VCaP (cell line): ENCODE measurements around the gene ZNF800.
A peak's percentile ranks its signal among the peaks of the same experiment; 100 is the strongest.
"Not testable (repeated sequence)": the region's sequence is repeated elsewhere in the genome, so short reads cannot be mapped to it uniquely, and the experiment has no call there.

Experiments
- H3K27ac ChIP-seq: fragments of 450-650 bp; 2 replicates; pipeline ENCODE4 v1.5.1; 2017
- TF ChIP-seq, protein P1 (sequence below): fragments of 450-650 bp; conservative IDR thresholded peaks from 2 replicates; pipeline ENCODE4 v1.5.1; 2017; ENCODE audit warnings: mild to moderate bottlenecking, moderate library complexity

ZNF800 gene

DNA sequence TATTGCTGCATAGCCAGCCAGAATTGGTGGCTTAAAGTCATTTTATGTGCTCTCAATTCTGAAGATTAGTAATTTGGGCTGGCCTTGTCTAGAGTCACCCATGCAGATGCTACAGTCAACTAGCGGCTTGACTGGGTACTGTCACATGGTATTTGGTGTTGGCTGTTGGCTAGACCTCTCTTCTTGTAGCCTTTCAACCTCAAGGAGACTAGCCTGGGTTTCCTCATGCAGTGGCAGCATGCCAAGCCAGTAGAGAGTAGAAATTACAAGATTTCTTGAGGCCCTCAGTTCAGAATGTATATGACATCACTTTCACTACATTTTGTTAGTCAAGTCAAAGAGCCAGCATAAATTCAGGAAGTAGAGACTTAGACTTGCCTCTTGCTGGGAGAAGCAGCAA, 3.7 kb upstream of the ZNF800 start:
- TF ChIP-seq, protein P1, sequence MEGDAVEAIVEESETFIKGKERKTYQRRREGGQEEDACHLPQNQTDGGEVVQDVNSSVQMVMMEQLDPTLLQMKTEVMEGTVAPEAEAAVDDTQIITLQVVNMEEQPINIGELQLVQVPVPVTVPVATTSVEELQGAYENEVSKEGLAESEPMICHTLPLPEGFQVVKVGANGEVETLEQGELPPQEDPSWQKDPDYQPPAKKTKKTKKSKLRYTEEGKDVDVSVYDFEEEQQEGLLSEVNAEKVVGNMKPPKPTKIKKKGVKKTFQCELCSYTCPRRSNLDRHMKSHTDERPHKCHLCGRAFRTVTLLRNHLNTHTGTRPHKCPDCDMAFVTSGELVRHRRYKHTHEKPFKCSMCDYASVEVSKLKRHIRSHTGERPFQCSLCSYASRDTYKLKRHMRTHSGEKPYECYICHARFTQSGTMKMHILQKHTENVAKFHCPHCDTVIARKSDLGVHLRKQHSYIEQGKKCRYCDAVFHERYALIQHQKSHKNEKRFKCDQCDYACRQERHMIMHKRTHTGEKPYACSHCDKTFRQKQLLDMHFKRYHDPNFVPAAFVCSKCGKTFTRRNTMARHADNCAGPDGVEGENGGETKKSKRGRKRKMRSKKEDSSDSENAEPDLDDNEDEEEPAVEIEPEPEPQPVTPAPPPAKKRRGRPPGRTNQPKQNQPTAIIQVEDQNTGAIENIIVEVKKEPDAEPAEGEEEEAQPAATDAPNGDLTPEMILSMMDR = no peak
- H3K27ac ChIP-seq = no peak overlapping the region

DNA sequence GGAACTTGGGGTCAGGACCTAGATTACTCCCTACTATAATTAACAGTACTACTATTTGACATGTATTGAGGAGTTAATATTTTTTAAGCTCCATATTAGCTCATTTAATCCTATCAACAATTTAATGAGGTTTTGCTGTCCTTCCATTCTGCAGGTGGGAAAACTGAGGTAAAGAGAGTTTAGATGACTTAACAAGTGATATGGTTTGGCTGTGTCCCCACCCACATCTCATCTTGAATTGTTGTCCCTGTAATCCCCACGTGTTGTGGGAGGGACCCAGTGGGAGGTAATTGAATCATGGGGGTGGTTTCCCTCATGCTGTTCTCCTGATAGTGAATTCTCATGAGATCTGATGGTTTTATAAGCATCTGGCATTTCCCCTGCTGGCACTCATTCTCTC, 2.6 kb upstream of the ZNF800 start:
- not testable (repeated sequence) for H3K27ac ChIP-seq

DNA sequence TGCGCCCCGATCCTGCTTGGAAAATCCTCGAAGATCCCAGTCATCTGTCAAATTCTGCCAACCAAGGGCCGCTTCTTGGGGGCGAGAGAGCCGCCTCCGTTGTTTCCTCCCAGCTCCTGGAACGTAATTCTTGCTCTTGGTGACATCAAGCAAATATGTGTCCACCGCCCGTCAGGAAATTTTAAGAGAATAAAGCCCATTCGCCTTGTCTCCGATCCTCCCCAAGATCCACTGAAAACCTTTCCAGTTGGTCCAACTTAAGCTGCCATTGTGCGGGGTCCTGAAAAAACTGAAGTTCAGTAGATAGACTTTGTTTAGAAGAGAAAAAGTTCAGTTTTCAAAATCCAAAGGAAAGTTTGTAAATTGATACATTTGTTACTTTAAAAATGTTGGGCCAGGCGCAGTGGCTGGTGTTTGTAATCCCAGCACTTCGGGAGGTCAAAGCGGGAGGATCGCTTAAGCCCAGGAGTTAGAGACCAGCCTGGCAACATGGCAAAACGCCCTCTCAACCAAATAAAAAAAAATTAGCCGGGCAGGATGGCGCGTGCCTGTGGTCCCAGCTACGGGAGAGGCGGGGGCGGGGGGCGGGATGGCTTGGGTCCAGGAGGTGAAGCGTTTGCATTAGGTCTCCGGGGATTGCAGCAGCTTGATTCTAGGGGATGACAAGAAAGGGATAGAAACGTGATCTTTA, 1.0 kb upstream of the ZNF800 start:
- TF ChIP-seq, protein P1 = no peak
- peak overlapping the region; percentile 94 for H3K27ac ChIP-seq

DNA sequence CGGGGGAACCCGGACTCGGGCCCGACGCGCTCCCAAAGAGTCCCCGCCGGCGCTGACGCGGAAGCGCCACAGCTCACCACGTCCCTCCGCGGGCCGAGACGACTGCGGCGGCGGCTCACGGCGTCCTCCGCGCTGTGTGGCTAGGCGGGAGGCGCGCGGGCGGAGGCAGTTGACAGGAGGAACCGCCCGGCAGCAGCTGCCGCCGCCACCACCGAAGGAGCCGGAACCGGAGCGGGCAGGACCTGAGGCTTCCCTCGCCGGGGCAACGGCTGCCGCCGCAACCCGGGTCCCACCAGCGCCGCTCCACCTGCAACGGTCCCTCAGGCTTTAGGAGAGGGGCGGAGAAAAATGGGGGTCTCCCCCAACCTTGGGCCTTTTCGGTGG, 334 bp downstream of the ZNF800 start:
- TF ChIP-seq, protein P1 = no peak
- peak overlapping the region; percentile 94 for H3K27ac ChIP-seq

DNA sequence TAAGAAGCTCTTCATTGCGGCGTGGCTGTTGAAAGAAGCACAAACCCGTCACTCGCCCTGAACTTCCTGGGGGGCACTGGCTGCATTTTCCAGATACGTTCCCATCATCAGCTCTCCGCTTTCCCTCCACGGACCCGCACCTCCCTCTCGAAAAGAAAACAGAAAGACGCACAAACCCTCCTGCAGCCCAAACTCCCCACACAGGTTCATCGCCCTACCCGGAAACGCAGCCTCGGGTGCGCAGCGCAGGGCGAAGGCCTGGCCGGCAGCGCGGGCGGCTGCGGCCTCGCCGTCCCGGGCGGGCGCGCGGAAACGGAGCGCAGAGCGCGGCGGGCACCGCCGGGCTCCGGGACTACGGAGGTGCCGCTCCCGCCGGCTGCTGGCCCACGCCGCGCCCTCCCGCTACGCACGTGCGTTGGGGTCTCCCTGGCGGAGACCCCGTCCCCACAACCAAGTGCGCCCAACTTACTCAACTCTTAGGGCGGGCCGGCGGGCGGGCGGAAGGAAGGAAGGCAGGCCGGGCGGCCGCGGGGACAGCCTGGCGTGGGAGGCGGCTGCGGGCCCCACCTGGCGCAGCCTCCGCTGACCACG, 822 bp downstream of the ZNF800 start:
- peak overlapping the region; percentile 94 for H3K27ac ChIP-seq
- TF ChIP-seq, protein P1 = no peak

DNA sequence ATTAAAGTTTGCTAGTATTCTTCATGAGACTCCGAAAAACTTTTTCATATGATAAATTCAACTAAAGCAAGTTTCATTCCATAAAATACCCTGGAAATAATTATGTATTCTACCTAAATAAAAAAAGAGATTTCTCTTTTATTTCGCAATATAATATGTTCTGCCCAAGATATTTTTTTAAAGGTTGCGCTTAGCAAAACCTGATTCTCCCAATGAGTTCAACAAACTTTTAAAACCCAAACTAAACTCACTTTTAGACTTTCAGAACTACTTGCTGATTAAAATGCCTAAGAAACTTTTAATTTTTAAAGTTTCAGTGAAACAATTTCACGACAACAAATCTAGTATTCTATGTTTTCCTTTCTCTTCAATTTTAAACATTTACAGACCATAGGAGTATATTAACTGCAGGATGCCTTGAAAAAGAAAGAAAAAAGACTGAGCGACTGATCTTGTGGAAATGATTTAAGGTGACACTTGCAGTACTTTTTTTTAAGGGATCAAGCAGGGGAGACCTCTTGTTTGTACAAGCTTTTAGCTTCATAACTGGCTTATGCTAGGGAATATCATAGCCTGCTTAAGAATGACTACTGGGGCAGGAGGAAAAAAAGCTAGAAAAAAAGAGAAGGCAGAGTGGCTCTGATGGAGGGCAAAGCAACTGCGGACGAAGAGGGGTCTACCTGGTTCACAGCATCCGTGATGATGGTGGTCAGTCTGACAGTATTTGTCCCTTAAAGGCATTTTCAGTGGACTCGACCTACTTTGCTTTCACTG, 1.5 kb downstream of the ZNF800 start:
- TF ChIP-seq, protein P1 = no peak
- peak overlapping the region; percentile 94 for H3K27ac ChIP-seq

DNA sequence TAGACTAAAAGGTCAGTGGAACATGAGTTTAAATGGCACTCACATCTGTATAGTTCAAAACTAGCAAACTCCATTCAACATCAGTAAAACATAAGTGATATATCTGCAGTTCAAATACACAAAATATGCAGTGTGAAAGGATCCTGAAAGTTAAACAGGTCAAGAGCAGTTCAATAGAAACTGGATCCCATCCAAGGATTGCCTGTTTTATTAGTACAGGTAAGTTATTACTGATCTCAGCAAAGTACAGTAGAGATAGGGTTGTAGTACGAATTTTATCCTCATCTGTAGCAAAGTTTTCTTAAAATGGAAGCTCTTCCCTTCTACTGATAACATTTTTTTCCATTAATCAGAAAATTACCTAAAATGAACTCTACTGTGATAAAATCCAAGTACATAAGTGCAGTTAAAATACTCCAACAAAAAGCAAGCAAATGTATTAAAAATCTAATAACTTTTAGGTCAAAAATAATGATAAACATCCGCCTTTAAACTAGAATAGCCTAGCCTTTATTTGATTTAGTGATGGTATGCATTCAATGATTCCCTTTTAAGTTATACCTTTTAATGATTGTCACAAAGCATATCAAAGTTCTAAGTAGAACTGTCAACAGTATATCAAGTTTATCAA, 2.2 kb downstream of the ZNF800 start:
- TF ChIP-seq, protein P1 = no peak
- H3K27ac ChIP-seq = no peak overlapping the region
